DMS 273 (cell line): Measurements from ENCODE around the gene SAMD1.

Experiments
- DNase-seq: peaks from one replicate; lab custom pipeline; 2025; ENCODE audit not compliant: unreplicated experiment; lab: John Stamatoyannopoulos, UW

The SAMD1 gene

GRCh38 chr19:14039181-14039580 lies 51.4 kb downstream of the SAMD1 start:
- DNase-seq: no peak
